Gastrocnemius medialis (tissue), 4 donors: Measurements from ENCODE around the gene PPFIA2. TPM values are rescaled to one million over a fixed set of nuclear protein-coding genes. Genes with fewer than 3 reads are reported as not detected.

Experiments used
- ATAC-seq, 2 donors: fragments of 150-250 bp; one replicate each; pipeline ENCODE4 v1.9.1; 2016
- DNase-seq, 2 donors: peaks; one replicate each; pipeline ENCODE4 v3.0.0-alpha.2; 2019
- H3K27ac ChIP-seq, 4 donors: fragments of 200-600 bp; sonication (generic); 1 replicate in 1 of 4; 2 replicates in 3 of 4; pipeline ENCODE4 v1.5.1; 2016 to 2018; ENCODE audit warnings: mild to moderate bottlenecking in 2 of 4, moderate library complexity in 1 of 4
- H3K27me3 ChIP-seq, 3 donors: fragments of 200-600 bp; sonication (generic) in 2 of 3; 1 replicate in 1 of 3; 2 replicates in 2 of 3; pipeline versions ENCODE4 v1.5.1 to v1.6.0; 2016 to 2019; ENCODE audit warnings: mild to moderate bottlenecking in 1 of 3, moderate library complexity in 1 of 3
- H3K36me3 ChIP-seq, 2 donors: fragments of 200-600 bp; sonication (generic) in 1 of 2; one replicate each; pipeline ENCODE4 v1.5.1; 2017 to 2018
- H3K4me1 ChIP-seq, 2 donors: fragments of 200-600 bp; sonication (generic) in 1 of 2; one replicate each; pipeline ENCODE4 v1.5.1; 2016 to 2017; ENCODE audit warnings: mild to moderate bottlenecking in 2 of 2
- H3K4me3 ChIP-seq, 4 donors: fragments of 200-600 bp; sonication (generic) in 3 of 4; 1 replicate in 1 of 4; 2 replicates in 3 of 4; pipeline ENCODE4 v1.5.1; 2016 to 2019; ENCODE audit warnings: mild to moderate bottlenecking in 2 of 4
- H3K9me3 ChIP-seq, 3 donors: fragments of 200-600 bp; sonication (generic) in 2 of 3; 1 replicate in 1 of 3; 2 replicates in 2 of 3; pipeline ENCODE4 v1.5.1; 2016 to 2019
- POLR2A ChIP-seq, 2 donors: fragments of 450-650 bp; IDR thresholded peaks; one replicate each; pipeline ENCODE4 v1.6.1; 2017; ENCODE audit warnings: antibody characterized with exemption in 2 of 2, mild to moderate bottlenecking in 2 of 2, moderate library complexity in 2 of 2
- in situ Hi-C, 4 donors: fragments of 200-750 bp; cut with MboI; loops; one replicate each; pipeline versions ENCODE4 v1.15.0 to v1.8.0; 2017; ENCODE audit warnings: low sequenced_read_pairs in 4 of 4
- intact Hi-C: fragments of 100-400 bp; cut with DNase I; formaldehyde crosslinking; loops from one replicate; pipeline ENCODE4 v1.15.1; 2023; ENCODE audit warnings: low total_unique reads
- total RNA-seq, 4 donors: library from RNA; depleted of rRNA; stranded (reverse); fragments of >200 nt; gene quantifications; one replicate each; pipeline versions ENCODE4 v1.1.0 to v1.2.3, GENCODE V29; 2016
- TF ChIP-seq, protein P1 (sequence below), 5 experiments: fragments of 450-650 bp in 3 of 5; fragments of 200-600 bp in 2 of 5; sonication (generic) in 2 of 5; IDR thresholded peaks in 4 of 5; conservative IDR thresholded peaks in 1 of 5; 1 replicate in 4 of 5; 2 replicates in 1 of 5; pipeline ENCODE4 v1.5.1; 2016 to 2019; ENCODE audit warnings: antibody characterized with exemption in 5 of 5, mild to moderate bottlenecking in 3 of 5, moderate library complexity in 3 of 5

The PPFIA2 gene
- total RNA-seq, 4 donors from 2014 or later = 0.04 TPM; not detected in 3

DNA sequence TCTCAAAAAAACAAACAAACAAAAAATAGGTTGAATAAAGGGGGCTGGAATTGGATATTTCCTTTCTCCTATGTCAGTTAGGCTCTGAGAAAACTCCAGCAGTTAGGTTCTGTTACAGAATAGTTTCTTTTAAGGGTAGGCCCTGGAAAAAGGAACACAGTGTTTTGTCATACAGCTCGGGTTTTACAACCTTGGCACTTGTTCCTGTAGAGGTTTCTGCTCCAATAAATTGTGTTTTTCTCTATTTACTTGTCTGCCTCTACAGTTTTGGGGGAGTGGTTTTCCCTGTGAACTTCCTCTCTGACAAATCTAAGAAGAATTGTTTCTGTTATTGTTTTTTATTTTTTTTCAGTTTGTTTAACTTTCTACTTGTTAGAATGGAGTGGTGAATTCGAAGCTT lies 513.7 kb downstream of the PPFIA2 start:
- DNase-seq (no peak), ATAC-seq (no peak)
- H3K27me3 ChIP-seq = no peaks in the 10 kb centered on the region
- H3K9me3 ChIP-seq = no peaks in the 10 kb centered on the region
- no peaks in the 10 kb centered on the region for H3K36me3 ChIP-seq
- intact Hi-C loops = no loop called here
- in situ Hi-C loops = no loop called here
- H3K4me1 ChIP-seq = no peaks in the 10 kb centered on the region
- H3K27ac ChIP-seq = no peak overlapping the region
- H3K4me3 ChIP-seq = no peak overlapping the region
- TF ChIP-seq POLR2A (IDR thresholded peaks at IDR 0.05) = no peak
- TF ChIP-seq, protein P1, sequence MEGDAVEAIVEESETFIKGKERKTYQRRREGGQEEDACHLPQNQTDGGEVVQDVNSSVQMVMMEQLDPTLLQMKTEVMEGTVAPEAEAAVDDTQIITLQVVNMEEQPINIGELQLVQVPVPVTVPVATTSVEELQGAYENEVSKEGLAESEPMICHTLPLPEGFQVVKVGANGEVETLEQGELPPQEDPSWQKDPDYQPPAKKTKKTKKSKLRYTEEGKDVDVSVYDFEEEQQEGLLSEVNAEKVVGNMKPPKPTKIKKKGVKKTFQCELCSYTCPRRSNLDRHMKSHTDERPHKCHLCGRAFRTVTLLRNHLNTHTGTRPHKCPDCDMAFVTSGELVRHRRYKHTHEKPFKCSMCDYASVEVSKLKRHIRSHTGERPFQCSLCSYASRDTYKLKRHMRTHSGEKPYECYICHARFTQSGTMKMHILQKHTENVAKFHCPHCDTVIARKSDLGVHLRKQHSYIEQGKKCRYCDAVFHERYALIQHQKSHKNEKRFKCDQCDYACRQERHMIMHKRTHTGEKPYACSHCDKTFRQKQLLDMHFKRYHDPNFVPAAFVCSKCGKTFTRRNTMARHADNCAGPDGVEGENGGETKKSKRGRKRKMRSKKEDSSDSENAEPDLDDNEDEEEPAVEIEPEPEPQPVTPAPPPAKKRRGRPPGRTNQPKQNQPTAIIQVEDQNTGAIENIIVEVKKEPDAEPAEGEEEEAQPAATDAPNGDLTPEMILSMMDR (IDR thresholded peaks at IDR 0.05 in 4 of 5, conservative IDR thresholded peaks at IDR 0.05 in 1 of 5) = no peak

DNA sequence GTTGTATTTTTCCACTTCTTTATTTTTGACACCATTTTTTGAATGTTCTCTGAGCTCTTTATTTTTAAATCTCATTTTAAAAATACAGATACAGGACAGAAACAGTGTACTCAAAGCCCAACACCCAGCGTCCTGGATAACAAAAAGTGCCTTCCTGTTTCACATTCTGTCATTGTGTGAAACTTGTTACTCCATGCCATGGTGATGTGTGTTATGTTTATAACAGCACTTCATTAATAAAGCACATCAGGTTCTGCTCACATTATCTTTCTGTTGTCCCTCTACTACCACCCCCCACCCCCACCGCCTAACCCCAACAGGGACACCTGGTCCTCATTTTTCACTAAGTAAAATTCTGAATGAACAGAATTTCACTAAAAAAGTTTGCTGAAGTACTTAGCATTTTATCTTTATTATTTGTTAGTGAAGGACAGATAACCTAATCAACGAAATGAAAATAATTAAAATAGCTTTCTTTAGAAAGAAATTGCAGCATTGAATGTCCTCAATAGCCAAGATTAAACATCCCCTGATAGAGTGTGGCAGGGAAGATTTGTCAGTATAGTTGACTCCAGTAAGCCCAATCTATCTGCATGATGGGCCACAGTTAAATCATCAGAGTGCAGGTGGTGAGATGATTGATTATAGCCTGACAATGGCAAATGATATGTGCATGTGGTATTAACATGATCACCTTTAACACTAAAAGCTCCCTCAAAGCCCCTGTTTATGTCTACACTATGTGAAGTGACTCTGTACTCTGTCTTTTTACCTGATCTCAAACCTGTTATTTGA lies 527.4 kb downstream of the PPFIA2 start:
- Histone ChIP-seq H3K9me3 (no peaks in the 10 kb centered on the region), H3K4me3 (no peak overlapping the region), H3K36me3 (peaks cover 0 to 12% of the 10 kb centered on the region in 2 donors), H3K4me1 (no peaks in the 10 kb centered on the region), H3K27ac (no peak overlapping the region), H3K27me3 (no peaks in the 10 kb centered on the region)
- no peak for TF ChIP-seq POLR2A (IDR thresholded peaks at IDR 0.05)
- TF ChIP-seq, protein P1 (IDR thresholded peaks at IDR 0.05 in 4 of 5, conservative IDR thresholded peaks at IDR 0.05 in 1 of 5) = no peak
- intact Hi-C loops (no loop called here), in situ Hi-C loops (no loop called here)
- DNase-seq = no peak
- ATAC-seq = no peak

DNA sequence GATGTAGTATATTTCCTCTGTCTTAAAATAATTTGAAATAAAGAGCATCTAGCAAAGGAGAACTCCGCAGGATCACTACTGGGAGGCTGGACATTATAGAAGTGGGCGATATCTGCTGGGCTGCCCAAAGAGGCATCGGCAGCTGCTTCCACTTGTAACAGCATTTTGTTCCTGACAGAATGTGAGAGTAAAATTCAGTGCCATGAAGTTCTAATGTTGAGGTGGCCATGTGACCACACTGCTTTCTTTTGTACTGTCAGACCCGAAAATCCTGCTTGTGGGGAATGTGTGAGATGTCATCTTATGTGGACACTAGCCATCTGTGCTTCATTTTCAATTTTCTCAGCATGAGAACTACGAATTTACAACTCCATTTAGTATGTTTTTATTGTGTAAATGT lies 529.4 kb downstream of the PPFIA2 start:
- intact Hi-C loops = no loop called here
- Histone ChIP-seq H3K27ac (no peak overlapping the region), H3K4me1 (no peaks in the 10 kb centered on the region), H3K36me3 (peaks cover 0 to 12% of the 10 kb centered on the region in 2 donors), H3K4me3 (no peak overlapping the region), H3K9me3 (no peaks in the 10 kb centered on the region), H3K27me3 (no peaks in the 10 kb centered on the region)
- ATAC-seq = no peak
- no peak for DNase-seq
- in situ Hi-C loops = no loop called here
- no peak for TF ChIP-seq POLR2A (IDR thresholded peaks at IDR 0.05)
- TF ChIP-seq, protein P1 (IDR thresholded peaks at IDR 0.05 in 4 of 5, conservative IDR thresholded peaks at IDR 0.05 in 1 of 5) = no peak

DNA sequence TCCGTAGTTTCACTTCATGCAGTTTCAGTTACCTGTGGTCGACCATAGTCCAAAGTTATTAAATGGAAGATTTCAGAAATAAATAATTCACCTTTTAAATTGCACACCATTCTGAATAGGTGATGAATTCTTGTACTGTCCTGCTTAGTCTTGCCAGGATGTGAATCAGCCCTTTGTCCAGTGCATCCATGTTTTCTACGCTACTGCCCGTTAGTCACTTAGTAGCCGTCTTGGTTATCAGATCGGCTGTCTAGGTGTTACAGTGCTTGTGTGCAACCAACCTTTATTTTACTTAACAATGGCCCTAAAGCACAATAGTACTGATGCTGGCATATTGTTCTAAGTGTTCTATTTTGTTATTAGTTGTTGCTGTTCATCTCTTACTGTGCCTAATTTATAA lies 534.5 kb downstream of the PPFIA2 start:
- no peaks in the 10 kb centered on the region for H3K9me3 ChIP-seq
- in situ Hi-C loops (no loop called here), intact Hi-C loops (no loop called here)
- H3K36me3 ChIP-seq = no peaks in the 10 kb centered on the region
- DNase-seq (no peak), ATAC-seq (no peak)
- H3K27me3 ChIP-seq = no peaks in the 10 kb centered on the region
- H3K4me3 ChIP-seq = no peak overlapping the region
- H3K27ac ChIP-seq = no peak overlapping the region
- no peak for TF ChIP-seq POLR2A (IDR thresholded peaks at IDR 0.05)
- TF ChIP-seq, protein P1 (IDR thresholded peaks at IDR 0.05 in 4 of 5, conservative IDR thresholded peaks at IDR 0.05 in 1 of 5) = no peak
- no peaks in the 10 kb centered on the region for H3K4me1 ChIP-seq
